HepG2 (cell line): ENCODE data around the gene NUP85. TPM values are rescaled to one million over a fixed set of nuclear protein-coding genes. Genes with fewer than 3 reads are reported as not detected.
A peak's percentile ranks its signal among the peaks of the same experiment; 100 is the strongest.

ENCODE experiments used
- ATAC-seq: fragments of 200-7000 bp; cut with Tn5 transposase; 3 replicates; pipeline ENCODE4 v1.9.1; 2020; ENCODE audit warnings: mild to moderate bottlenecking, moderate library complexity
- BruUV-seq: library from RNA; stranded (reverse); fragments of 400-500 nt; replicated peaks from 2 replicates; lab custom pipeline; 2021; lab: Mats Ljungman, UMichigan
- CTCF ChIA-PET: fragments of 300-600 bp; formaldehyde crosslinking; extraction: SDS; loops from one replicate; lab custom pipeline; 2021; ENCODE audit warnings: low total read pairs, inconsistent platforms, low intra/inter-chr PET ratio; lab: Yijun Ruan, JAX
- POLR2A ChIA-PET: fragments of 350-600 bp; sonication (Branson Sonifier 250); formaldehyde crosslinking; loops from one replicate; lab custom pipeline; 2020; ENCODE audit warnings: antibody characterized with exemption, inconsistent platforms; lab: Yijun Ruan, JAX
- DNase-seq: peaks from one replicate; pipeline ENCODE4 v3.0.0-alpha.2; 2015; ENCODE audit warnings: low spot score
- FAIRE-seq: peaks from 3 replicates; lab custom pipeline; 2011; peaks lifted over from hg19 to GRCh38; lab: Jason Lieb, UNC
- H2AFZ ChIP-seq: one replicate; pipeline ENCODE4 v1.6.1; 2011; ENCODE audit warnings: low read length, inconsistent platforms
- H3K27ac ChIP-seq: fragments of 300-600 bp; 3 replicates; pipeline ENCODE4 v1.8.0; 2011; ENCODE audit warnings: mixed run types, mild to moderate bottlenecking, mixed read lengths, low read length, inconsistent platforms; ENCODE audit not compliant: insufficient read depth; ENCODE audit errors: extremely low read length
- H3K27me3 ChIP-seq, 2 experiments: fragments of 200-600 bp in 1 of 2; 2 replicates in 1 of 2; 3 replicates in 1 of 2; pipeline versions ENCODE4 v1.6.0 to v1.8.0; 2011; ENCODE audit warnings: low read length in 2 of 2, mild to moderate bottlenecking in 2 of 2, moderate library complexity in 2 of 2, inconsistent platforms in 1 of 2; ENCODE audit not compliant: insufficient read depth in 2 of 2, control insufficient read depth in 1 of 2
- H3K36me3 ChIP-seq, 2 experiments: fragments of 200-600 bp in 1 of 2; replicated peaks in 1 of 2; 2 replicates in 1 of 2; 3 replicates in 1 of 2; pipeline versions ENCODE4 v1.5.1 to v1.8.0; 2011; ENCODE audit warnings: low read length in 2 of 2, inconsistent platforms in 1 of 2; ENCODE audit not compliant: insufficient read depth in 2 of 2, control insufficient read depth in 1 of 2
- H3K4me1 ChIP-seq: 2 replicates; pipeline ENCODE4 v1.5.1; 2012; ENCODE audit warnings: low read length, inconsistent platforms; ENCODE audit not compliant: insufficient read depth
- H3K4me2 ChIP-seq: 2 replicates; pipeline ENCODE4 v1.6.0; 2011; ENCODE audit warnings: low read depth, low read length, inconsistent platforms
- H3K4me3 ChIP-seq, 3 experiments: fragments of 200-600 bp in 1 of 3; sonication (generic), shearing (Covaris generic) in 1 of 3; replicated peaks in 1 of 3; 2 replicates each; pipeline ENCODE4 v1.5.1; 2011 to 2016; ENCODE audit warnings: low read length in 3 of 3, inconsistent platforms in 2 of 3, low read depth in 2 of 3, mild to moderate bottlenecking in 2 of 3, control low read depth in 1 of 3, mixed read lengths in 1 of 3; ENCODE audit not compliant: insufficient read depth in 1 of 3
- H3K79me2 ChIP-seq: one replicate; pipeline ENCODE4 v1.6.1; 2011; ENCODE audit warnings: low read length, inconsistent platforms; ENCODE audit not compliant: insufficient read depth
- H3K9ac ChIP-seq: 2 replicates; pipeline ENCODE4 v1.6.0; 2011; ENCODE audit warnings: mild to moderate bottlenecking, low read depth, low read length, inconsistent platforms; ENCODE audit not compliant: insufficient read depth
- H3K9me3 ChIP-seq: 2 replicates; pipeline ENCODE4 v1.5.1; 2012; ENCODE audit warnings: mild to moderate bottlenecking, low read length
- H4K20me1 ChIP-seq: 2 replicates; pipeline ENCODE4 v1.6.0; 2011; ENCODE audit warnings: inconsistent platforms, mild to moderate bottlenecking, low read length, moderate library complexity; ENCODE audit not compliant: insufficient read depth
- MTA1 ChIP-seq: sonication (generic); formaldehyde crosslinking; IDR thresholded peaks from 2 replicates; pipeline ENCODE4 v1.4.0; 2020; ENCODE audit warnings: missing genetic modification reagents, mild to moderate bottlenecking, borderline replicate concordance
- ZNF768 ChIP-seq: sonication (generic); formaldehyde crosslinking; IDR thresholded peaks from 2 replicates; pipeline ENCODE4 v1.4.0; 2020; ENCODE audit warnings: missing genetic modification reagents
- WGBS: methylation state at CpG from one replicate; pipeline ENCODE4 v1.1.6; 2017; ENCODE audit warnings: low lambda C conversion rate; 5-methylcytosine and 5-hydroxymethylcytosine counted together
- in situ Hi-C: cut with HindIII; loops from 2 replicates; pipeline ENCODE4 v1.10.0; 2017; ENCODE audit warnings: low pct_unique_long_range_greater_than_20kb; ENCODE audit not compliant: extremely low pct_ligation_motif_present
- intact Hi-C: fragments of 100-400 bp; cut with micrococcal nuclease; formaldehyde crosslinking; loops from one replicate; pipeline ENCODE4 v1.10.0; 2022; ENCODE audit not compliant: unreplicated experiment
- polyA plus RNA-seq, 8 experiments: library from polyadenylated mRNA; depleted of rRNA in 3 of 8; stranded (reverse) in 7 of 8; unstranded in 1 of 8; fragments of >200 nt; fragmentation: Illumina TruSeq in 4 of 8; extraction: Trizol in 4 of 8; gene quantifications; 2 replicates each; pipeline versions ENCODE4 v1.2.1 to v1.2.3, GENCODE V29; 2011 to 2016; ENCODE audit warnings: low read depth in 4 of 8, missing spikeins in 1 of 8, mixed read lengths in 1 of 8; ENCODE audit not compliant: insufficient read depth in 1 of 8
- total RNA-seq, 5 experiments: library from RNA; depleted of rRNA; stranded (reverse); fragments of >200 nt; fragmentation: Illumina TruSeq; extraction: Trizol; gene quantifications; 2 replicates each; pipeline ENCODE4 v1.2.3, GENCODE V29; 2016; ENCODE audit warnings: low read depth in 1 of 5
- TF ChIP-seq, protein P1 (sequence below): sonication (generic); formaldehyde crosslinking; IDR thresholded peaks from 2 replicates; pipeline ENCODE4 v1.4.0; 2020; ENCODE audit warnings: missing genetic modification reagents, mild to moderate bottlenecking, borderline replicate concordance
- TF ChIP-seq, protein P2 (sequence below): sonication (generic); formaldehyde crosslinking; IDR thresholded peaks from 2 replicates; pipeline ENCODE4 v1.5.0; 2020; ENCODE audit warnings: mild to moderate bottlenecking, missing genetic modification reagents, borderline replicate concordance
- TF ChIP-seq, protein P3 (sequence below): sonication (generic); formaldehyde crosslinking; IDR thresholded peaks from 2 replicates; pipeline ENCODE4 v1.5.0; 2020; ENCODE audit warnings: mild to moderate bottlenecking, missing genetic modification reagents

Gene NUP85
- total and polyA plus RNA-seq, 2 of the 13 experiments (the other 11 are each of a cell fraction or from before 2014, with no cell fraction given), result 89.1 to 124 TPM

DNA sequence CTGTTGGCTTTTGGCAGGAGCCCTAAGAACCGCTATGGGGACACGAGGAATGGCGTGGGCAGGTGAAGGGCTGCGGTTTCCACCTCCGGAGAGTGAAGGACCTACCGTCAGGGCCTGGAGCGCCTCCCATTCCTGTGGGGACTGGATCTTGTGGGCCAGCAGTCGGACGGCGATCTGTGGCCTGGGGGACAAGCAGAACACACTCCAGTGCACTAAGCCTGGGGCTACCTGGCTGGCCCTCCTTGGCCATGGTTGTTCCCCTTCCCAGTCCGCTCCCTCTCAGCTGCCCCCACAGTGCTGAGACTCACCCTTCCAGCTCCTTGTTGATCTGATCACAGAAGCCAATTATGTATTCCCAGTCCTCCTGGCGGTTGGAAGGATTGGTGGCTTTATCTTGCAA is 40.9 kb downstream of the NUP85 start:
- no peak overlapping the region for H3K27ac ChIP-seq
- in situ Hi-C loops (no loop called here), intact Hi-C loops (no loop called here)
- H3K9me3 ChIP-seq, result no peaks in the 10 kb centered on the region
- DNase-seq, result no peak
- ChIA-PET POLR2A (no interaction called here), CTCF (no interaction called here)
- BruUV-seq, result no TSS peak
- H3K79me2 ChIP-seq, result peaks cover 23% of the 10 kb centered on the region
- no peaks in the 10 kb centered on the region for H4K20me1 ChIP-seq
- no peak overlapping the region for H3K4me2 ChIP-seq
- H3K27me3 ChIP-seq, result no peaks in the 10 kb centered on the region
- no peak for ATAC-seq
- H3K36me3 ChIP-seq, result peaks cover 53 to 65% of the 10 kb centered on the region in 2 experiments
- 95% methylated on average over 8 of the region's 12 CpGs for WGBS
- no peak overlapping the region for H2AFZ ChIP-seq
- peaks cover 14% of the 10 kb centered on the region for H3K4me1 ChIP-seq
- peak; percentile 33; the same call in 1 of the 2 replicates for TF ChIP-seq ZNF768 (CRISPR knock-in tag)
- TF ChIP-seq, protein P1, sequence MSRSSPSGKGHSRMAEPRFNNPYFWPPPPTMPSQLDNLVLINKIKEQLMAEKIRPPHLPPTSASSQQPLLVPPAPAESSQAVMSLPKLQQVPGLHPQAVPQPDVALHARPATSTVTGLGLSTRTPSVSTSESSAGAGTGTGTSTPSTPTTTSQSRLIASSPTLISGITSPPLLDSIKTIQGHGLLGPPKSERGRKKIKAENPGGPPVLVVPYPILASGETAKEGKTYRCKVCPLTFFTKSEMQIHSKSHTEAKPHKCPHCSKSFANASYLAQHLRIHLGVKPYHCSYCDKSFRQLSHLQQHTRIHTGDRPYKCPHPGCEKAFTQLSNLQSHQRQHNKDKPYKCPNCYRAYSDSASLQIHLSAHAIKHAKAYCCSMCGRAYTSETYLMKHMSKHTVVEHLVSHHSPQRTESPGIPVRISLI, result no peak
- no peak for FAIRE-seq
- no peak overlapping the region for H3K9ac ChIP-seq
- no peak overlapping the region for H3K4me3 ChIP-seq

DNA sequence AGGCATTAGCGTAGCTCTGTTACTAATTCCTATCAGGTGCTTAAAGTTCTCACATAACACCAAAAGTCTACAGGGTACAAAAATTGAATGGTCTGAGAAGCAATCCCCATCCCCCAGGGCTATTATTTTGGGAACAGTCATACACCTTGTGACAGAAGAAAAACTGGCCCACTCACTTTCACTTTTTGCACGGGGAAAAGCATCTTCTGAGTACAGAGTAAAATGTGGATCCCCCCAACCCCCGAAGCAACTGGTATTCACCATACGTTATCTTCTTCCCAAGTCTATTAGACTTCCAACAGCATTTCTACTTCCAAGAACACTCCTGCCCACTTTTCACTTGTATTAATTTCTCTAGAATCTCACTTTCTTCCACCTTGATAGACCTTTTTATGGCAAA is 44.1 kb downstream of the NUP85 start:
- no peaks in the 10 kb centered on the region for H3K9me3 ChIP-seq
- 90% methylated on average over 4 of the region's 4 CpGs for WGBS
- BruUV-seq, result TSS peak; percentile 17
- H3K79me2 ChIP-seq, result peaks cover 37% of the 10 kb centered on the region
- no peak overlapping the region for H3K4me2 ChIP-seq
- intact Hi-C loops, result no loop called here
- POLR2A ChIA-PET, result interaction anchor here (1.0 to 3.5 kb wide), 2 partner anchors 9 to 12 kb away, joined by 3 to 12 read pairs; partner anchors contain the start of genes GGA3 and MRPS7
- H3K4me3 ChIP-seq, result no peak overlapping the region
- H3K27ac ChIP-seq, result no peak overlapping the region
- H3K36me3 ChIP-seq, result peaks cover 23 to 33% of the 10 kb centered on the region in 2 experiments
- FAIRE-seq (no peak), DNase-seq (no peak), ATAC-seq (no peak)
- no peak overlapping the region for H3K9ac ChIP-seq
- no peak overlapping the region for H2AFZ ChIP-seq
- H4K20me1 ChIP-seq, result no peaks in the 10 kb centered on the region
- in situ Hi-C loops, result no loop called here
- CTCF ChIA-PET, result no interaction called here
- H3K4me1 ChIP-seq, result peaks cover 25% of the 10 kb centered on the region
- no peaks in the 10 kb centered on the region for H3K27me3 ChIP-seq
- TF ChIP-seq, protein P2, sequence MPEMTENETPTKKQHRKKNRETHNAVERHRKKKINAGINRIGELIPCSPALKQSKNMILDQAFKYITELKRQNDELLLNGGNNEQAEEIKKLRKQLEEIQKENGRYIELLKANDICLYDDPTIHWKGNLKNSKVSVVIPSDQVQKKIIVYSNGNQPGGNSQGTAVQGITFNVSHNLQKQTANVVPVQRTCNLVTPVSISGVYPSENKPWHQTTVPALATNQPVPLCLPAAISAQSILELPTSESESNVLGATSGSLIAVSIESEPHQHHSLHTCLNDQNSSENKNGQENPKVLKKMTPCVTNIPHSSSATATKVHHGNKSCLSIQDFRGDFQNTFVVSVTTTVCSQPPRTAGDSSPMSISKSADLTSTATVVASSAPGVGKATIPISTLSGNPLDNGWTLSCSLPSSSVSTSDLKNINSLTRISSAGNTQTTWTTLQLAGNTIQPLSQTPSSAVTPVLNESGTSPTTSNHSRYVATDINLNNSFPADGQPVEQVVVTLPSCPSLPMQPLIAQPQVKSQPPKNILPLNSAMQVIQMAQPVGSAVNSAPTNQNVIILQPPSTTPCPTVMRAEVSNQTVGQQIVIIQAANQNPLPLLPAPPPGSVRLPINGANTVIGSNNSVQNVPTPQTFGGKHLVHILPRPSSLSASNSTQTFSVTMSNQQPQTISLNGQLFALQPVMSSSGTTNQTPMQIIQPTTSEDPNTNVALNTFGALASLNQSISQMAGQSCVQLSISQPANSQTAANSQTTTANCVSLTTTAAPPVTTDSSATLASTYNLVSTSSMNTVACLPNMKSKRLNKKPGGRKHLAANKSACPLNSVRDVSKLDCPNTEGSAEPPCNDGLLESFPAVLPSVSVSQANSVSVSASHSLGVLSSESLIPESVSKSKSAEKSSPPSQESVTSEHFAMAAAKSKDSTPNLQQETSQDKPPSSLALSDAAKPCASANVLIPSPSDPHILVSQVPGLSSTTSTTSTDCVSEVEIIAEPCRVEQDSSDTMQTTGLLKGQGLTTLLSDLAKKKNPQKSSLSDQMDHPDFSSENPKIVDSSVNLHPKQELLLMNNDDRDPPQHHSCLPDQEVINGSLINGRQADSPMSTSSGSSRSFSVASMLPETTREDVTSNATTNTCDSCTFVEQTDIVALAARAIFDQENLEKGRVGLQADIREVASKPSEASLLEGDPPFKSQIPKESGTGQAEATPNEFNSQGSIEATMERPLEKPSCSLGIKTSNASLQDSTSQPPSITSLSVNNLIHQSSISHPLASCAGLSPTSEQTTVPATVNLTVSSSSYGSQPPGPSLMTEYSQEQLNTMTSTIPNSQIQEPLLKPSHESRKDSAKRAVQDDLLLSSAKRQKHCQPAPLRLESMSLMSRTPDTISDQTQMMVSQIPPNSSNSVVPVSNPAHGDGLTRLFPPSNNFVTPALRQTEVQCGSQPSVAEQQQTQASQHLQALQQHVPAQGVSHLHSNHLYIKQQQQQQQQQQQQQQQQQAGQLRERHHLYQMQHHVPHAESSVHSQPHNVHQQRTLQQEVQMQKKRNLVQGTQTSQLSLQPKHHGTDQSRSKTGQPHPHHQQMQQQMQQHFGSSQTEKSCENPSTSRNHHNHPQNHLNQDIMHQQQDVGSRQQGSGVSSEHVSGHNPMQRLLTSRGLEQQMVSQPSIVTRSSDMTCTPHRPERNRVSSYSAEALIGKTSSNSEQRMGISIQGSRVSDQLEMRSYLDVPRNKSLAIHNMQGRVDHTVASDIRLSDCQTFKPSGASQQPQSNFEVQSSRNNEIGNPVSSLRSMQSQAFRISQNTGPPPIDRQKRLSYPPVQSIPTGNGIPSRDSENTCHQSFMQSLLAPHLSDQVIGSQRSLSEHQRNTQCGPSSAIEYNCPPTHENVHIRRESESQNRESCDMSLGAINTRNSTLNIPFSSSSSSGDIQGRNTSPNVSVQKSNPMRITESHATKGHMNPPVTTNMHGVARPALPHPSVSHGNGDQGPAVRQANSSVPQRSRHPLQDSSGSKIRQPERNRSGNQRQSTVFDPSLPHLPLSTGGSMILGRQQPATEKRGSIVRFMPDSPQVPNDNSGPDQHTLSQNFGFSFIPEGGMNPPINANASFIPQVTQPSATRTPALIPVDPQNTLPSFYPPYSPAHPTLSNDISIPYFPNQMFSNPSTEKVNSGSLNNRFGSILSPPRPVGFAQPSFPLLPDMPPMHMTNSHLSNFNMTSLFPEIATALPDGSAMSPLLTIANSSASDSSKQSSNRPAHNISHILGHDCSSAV, result no peak
- TF ChIP-seq MTA1 (CRISPR knock-in tag), result no peak
- TF ChIP-seq, protein P3, sequence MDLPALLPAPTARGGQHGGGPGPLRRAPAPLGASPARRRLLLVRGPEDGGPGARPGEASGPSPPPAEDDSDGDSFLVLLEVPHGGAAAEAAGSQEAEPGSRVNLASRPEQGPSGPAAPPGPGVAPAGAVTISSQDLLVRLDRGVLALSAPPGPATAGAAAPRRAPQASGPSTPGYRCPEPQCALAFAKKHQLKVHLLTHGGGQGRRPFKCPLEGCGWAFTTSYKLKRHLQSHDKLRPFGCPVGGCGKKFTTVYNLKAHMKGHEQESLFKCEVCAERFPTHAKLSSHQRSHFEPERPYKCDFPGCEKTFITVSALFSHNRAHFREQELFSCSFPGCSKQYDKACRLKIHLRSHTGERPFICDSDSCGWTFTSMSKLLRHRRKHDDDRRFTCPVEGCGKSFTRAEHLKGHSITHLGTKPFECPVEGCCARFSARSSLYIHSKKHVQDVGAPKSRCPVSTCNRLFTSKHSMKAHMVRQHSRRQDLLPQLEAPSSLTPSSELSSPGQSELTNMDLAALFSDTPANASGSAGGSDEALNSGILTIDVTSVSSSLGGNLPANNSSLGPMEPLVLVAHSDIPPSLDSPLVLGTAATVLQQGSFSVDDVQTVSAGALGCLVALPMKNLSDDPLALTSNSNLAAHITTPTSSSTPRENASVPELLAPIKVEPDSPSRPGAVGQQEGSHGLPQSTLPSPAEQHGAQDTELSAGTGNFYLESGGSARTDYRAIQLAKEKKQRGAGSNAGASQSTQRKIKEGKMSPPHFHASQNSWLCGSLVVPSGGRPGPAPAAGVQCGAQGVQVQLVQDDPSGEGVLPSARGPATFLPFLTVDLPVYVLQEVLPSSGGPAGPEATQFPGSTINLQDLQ, result no peak
